PC-9 (cell line): ENCODE results near the gene XPC. TPM values are rescaled to one million over a fixed set of nuclear protein-coding genes. Genes with fewer than 3 reads are reported as not detected.
A peak's percentile ranks its signal among the peaks of the same experiment; 100 is the strongest.

Source experiments
- BruUV-seq: library from RNA; stranded (reverse); fragments of 400-500 nt; replicated peaks from 2 replicates; lab custom pipeline; 2021; lab: Mats Ljungman, UMichigan
- CTCF ChIA-PET: fragments of 300-600 bp; sonication (Branson Sonifier 250); formaldehyde crosslinking; loops from one replicate; lab custom pipeline; 2022; ENCODE audit warnings: antibody characterized with exemption; lab: Charles Lee
- POLR2A ChIA-PET: fragments of 300-600 bp; sonication (Branson Sonifier 250); formaldehyde crosslinking; loops from one replicate; lab custom pipeline; 2022; ENCODE audit warnings: antibody characterized with exemption; ENCODE audit not compliant: unreplicated experiment; lab: Charles Lee
- DNase-seq, 2 experiments: peaks; one replicate each; pipeline versions ENCODE4 v3.0.0 to v3.0.0-alpha.2; 2015 to 2022; ENCODE audit warnings: mixed read lengths in 1 of 2
- H2AFZ ChIP-seq: fragments of 200-600 bp; sonication (generic); 2 replicates; pipeline ENCODE4 v1.8.1; 2017; ENCODE audit warnings: antibody characterized with exemption
- H3F3A ChIP-seq: fragments of 200-600 bp; sonication (generic); 2 replicates; pipeline ENCODE4 v1.8.1; 2017; ENCODE audit warnings: antibody characterized with exemption, mild to moderate bottlenecking, low read depth; ENCODE audit not compliant: insufficient read depth
- H3K27ac ChIP-seq: fragments of 200-600 bp; sonication (generic); 2 replicates; pipeline ENCODE4 v1.6.1; 2016; ENCODE audit warnings: mixed run types
- H3K27me3 ChIP-seq: fragments of 200-600 bp; sonication (generic); 2 replicates; pipeline ENCODE4 v1.6.1; 2016; ENCODE audit warnings: low read depth, mixed run types; ENCODE audit not compliant: insufficient read depth
- H3K36me3 ChIP-seq: fragments of 200-600 bp; sonication (generic); 2 replicates; pipeline ENCODE4 v1.6.1; 2016; ENCODE audit warnings: low read depth, mixed run types
- H3K4me1 ChIP-seq: fragments of 200-600 bp; sonication (generic); replicated peaks from 2 replicates; pipeline ENCODE4 v1.6.1; 2016; ENCODE audit warnings: mixed run types; ENCODE audit not compliant: insufficient read depth
- H3K4me2 ChIP-seq: fragments of 200-600 bp; sonication (generic); 2 replicates; pipeline ENCODE4 v1.6.1; 2017; ENCODE audit warnings: mixed run types
- H3K4me3 ChIP-seq: fragments of 200-600 bp; sonication (generic); 2 replicates; pipeline ENCODE4 v1.6.1; 2016; ENCODE audit warnings: mixed run types
- H3K79me2 ChIP-seq: fragments of 200-600 bp; sonication (generic); 2 replicates; pipeline ENCODE4 v1.6.1; 2017; ENCODE audit warnings: low read depth, mixed run types
- H3K9me2 ChIP-seq: fragments of 200-600 bp; sonication (generic); 2 replicates; pipeline ENCODE4 v1.8.1; 2017; ENCODE audit warnings: mild to moderate bottlenecking; ENCODE audit not compliant: insufficient read depth
- H3K9me3 ChIP-seq: fragments of 200-600 bp; sonication (generic); 2 replicates; pipeline ENCODE4 v1.8.1; 2016; ENCODE audit warnings: low read depth; ENCODE audit not compliant: insufficient read depth
- H4K20me1 ChIP-seq: fragments of 200-600 bp; sonication (generic); 2 replicates; pipeline ENCODE4 v1.8.1; 2017; ENCODE audit not compliant: insufficient read depth
- CTCF ChIP-seq: fragments of 200-600 bp; sonication (generic); conservative IDR thresholded peaks from 2 replicates; pipeline ENCODE4 v1.6.1; 2017; ENCODE audit warnings: mixed run types, antibody characterized with exemption, mild to moderate bottlenecking, moderate library complexity
- EZH2 ChIP-seq: fragments of 200-600 bp; sonication (generic); IDR thresholded peaks from 2 replicates; pipeline ENCODE4 v1.8.0; 2017; ENCODE audit warnings: antibody characterized with exemption, low read depth
- intact Hi-C: fragments of 100-400 bp; cut with micrococcal nuclease; formaldehyde crosslinking; loops from one replicate; pipeline ENCODE4 v1.10.0; 2022; ENCODE audit not compliant: unreplicated experiment
- total RNA-seq: library from RNA; stranded (reverse); gene quantifications from 2 replicates; pipeline ENCODE4 v1.2.3, GENCODE V29; 2021

Gene XPC
- total RNA-seq, 1 experiment from 2014 or later = 27.1 TPM

- no TSS peak for BruUV-seq
- Histone ChIP-seq H2AFZ (no peak overlapping the region), H3K27me3 (no peaks in the 10 kb centered on the region), H3F3A (peaks cover 19% of the 10 kb centered on the region), H3K9me3 (no peaks in the 10 kb centered on the region), H3K27ac (no peak overlapping the region), H3K79me2 (no peaks in the 10 kb centered on the region), H3K4me2 (0 out of 2 replicates have a peak overlapping the region, but pooled peaks have one; percentile 38), H3K9me2 (no peaks in the 10 kb centered on the region), H3K4me3 (no peak overlapping the region), H3K4me1 (peaks cover 37% of the 10 kb centered on the region), H3K36me3 (no peaks in the 10 kb centered on the region), H4K20me1 (no peaks in the 10 kb centered on the region)
- ChIA-PET POLR2A (no interaction called here), CTCF (no interaction called here)
- no peak for TF ChIP-seq CTCF
- TF ChIP-seq EZH2 = no peak
- DNase-seq = no peak
- intact Hi-C loops = no loop called here
Measured at GRCh38 chr3:14211621-14212020, 33.2 kb upstream of the XPC start.

GRCh38 chr3:14210843-14211594 lies 32.6 kb upstream of the XPC start:
- CTCF ChIA-PET = interaction anchor here (0.5 kb wide), 1 partner anchor 616 kb away, joined by 3 read pairs; no protein-coding TSS in a partner anchor
- Histone ChIP-seq H4K20me1 (no peaks in the 10 kb centered on the region), H3K27ac (peak overlapping the region; percentile 15), H3K36me3 (no peaks in the 10 kb centered on the region), H3K4me1 (peaks cover 37% of the 10 kb centered on the region), H2AFZ (no peak overlapping the region), H3K79me2 (no peaks in the 10 kb centered on the region), H3K9me2 (no peaks in the 10 kb centered on the region), H3K4me2 (peak overlapping the region; percentile 38; the same call in 1 of the 2 replicates), H3K4me3 (no peak overlapping the region), H3K27me3 (no peaks in the 10 kb centered on the region), H3K9me3 (no peaks in the 10 kb centered on the region), H3F3A (peaks cover 19% of the 10 kb centered on the region)
- DNase-seq = peak in 1 of 2 experiments; percentile 56
- no TSS peak for BruUV-seq
- TF ChIP-seq EZH2 (no peak), CTCF (no peak)
- intact Hi-C loops = no loop called here
- POLR2A ChIA-PET = interaction anchor here (0.7 kb wide), 2 partner anchors 221 to 1874 kb away, joined by 4 to 7 read pairs; no protein-coding TSS in a partner anchor

- no peak for TF ChIP-seq CTCF
- no peak for TF ChIP-seq EZH2
- H2AFZ ChIP-seq = no peak overlapping the region
- ChIA-PET CTCF (no interaction called here), POLR2A (interaction anchor here (0.7 kb wide), 2 partner anchors 222 to 1873 kb away, joined by 4 to 7 read pairs; no protein-coding TSS in a partner anchor)
- BruUV-seq = no TSS peak
- H3K27ac ChIP-seq = peak overlapping the region; percentile 15
- no peaks in the 10 kb centered on the region for H3K79me2 ChIP-seq
- peaks cover 19% of the 10 kb centered on the region for H3F3A ChIP-seq
- intact Hi-C loops = no loop called here
- H3K9me2 ChIP-seq = no peaks in the 10 kb centered on the region
- DNase-seq = no peak
- H3K4me3 ChIP-seq = no peak overlapping the region
- H3K4me1 ChIP-seq = peaks cover 37% of the 10 kb centered on the region
- H3K27me3 ChIP-seq = no peaks in the 10 kb centered on the region
- H4K20me1 ChIP-seq = no peaks in the 10 kb centered on the region
- no peaks in the 10 kb centered on the region for H3K36me3 ChIP-seq
- H3K4me2 ChIP-seq = peak overlapping the region; percentile 38
- H3K9me3 ChIP-seq = no peaks in the 10 kb centered on the region
Measured at GRCh38 chr3:14210290-14210688, 31.9 kb upstream of the XPC start.
